GM18505 (cell line): ENCODE data around the gene POP4.

Source experiments
- ATAC-seq: cut with Tn5 transposase; IDR thresholded peaks from one replicate; pipeline ENCODE4 v1.9.1; 2021; ENCODE audit not compliant: unreplicated experiment
- POLR2A ChIP-seq: IDR thresholded peaks from 4 replicates; pipeline ENCODE4 v1.6.1; 2011; ENCODE audit warnings: borderline replicate concordance; ENCODE audit not compliant: insufficient read depth, insufficient read length; ENCODE audit errors: extremely low read depth

POP4 gene

DNA sequence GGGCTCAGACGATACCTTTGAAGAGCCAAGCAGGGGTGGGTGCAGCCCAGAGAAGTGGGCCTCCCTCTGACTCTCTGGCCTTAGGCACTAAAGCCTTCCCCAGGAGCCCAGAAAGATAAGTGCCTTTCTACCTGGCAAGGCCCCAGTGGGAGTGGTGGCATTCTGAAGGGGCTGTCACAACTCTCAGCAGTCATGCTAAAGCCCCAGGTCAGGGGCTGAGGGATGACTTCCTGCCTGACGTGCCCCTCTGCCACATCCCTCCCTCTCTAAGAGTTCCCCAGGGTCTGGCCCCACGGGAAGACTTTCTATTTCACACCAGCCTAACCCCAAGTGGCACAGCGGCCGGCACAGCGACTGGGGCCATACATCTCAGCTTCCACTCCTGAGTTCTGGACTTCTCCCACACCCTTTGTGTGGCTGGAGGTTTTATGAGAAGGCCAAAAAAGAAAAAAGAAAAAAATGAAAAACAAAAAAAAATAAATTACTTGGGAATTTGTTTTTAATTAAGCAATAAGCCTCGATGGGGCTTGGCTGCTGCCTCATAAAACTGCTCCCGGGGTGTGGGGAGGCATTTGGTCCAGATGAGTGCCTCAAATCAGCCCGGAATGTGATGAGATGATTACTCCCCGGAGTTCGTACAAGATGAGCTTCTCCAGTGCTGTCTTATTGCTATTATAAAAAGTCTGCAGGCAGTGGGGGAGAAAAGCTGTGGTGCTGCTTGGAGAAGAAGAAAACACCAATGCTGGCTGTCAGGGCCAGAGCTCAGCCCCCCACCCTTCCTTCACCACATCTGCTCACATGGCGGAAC lies 30.7 kb downstream of the POP4 start:
- TF ChIP-seq POLR2A: no peak
- ATAC-seq: no peak

DNA sequence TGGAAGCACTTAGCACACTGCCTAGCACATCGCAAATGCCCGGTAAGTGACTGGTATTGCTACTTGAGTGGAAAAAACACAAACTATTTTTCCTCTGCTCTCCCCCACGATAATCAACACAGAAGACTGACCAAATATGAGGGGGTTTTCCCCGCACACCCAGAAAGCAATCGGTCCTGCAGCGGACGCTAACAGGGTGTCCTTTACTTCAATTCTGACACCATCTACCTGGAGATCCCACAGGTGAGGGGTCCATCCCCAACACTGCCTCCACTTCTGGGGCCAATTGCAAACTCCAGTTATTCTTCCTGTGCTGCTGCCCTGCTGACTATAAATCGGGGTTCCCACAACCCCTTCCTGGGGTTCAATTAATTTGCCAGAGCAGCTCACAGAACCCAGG lies 33.0 kb downstream of the POP4 start:
- TF ChIP-seq POLR2A: no peak
- ATAC-seq: no peak

DNA sequence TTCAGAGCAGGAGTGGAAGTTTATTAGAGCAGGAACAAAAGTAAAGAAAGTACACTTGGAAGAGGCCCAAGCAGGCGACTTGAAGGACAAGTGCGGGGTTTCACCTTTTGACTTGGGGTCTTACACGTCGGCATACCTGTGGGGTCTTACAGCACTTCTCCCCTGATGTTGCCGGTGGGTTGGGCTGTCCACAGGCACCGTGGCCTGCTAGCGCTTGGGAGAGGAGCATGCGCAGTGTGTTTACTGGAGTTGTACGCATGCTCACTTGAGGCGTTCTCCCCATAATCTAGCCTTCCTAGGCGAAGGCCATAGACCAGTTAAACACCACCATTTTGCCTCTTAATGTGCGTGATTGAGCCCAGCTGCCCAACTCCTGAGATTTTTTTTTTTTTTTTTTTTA lies 34.1 kb downstream of the POP4 start:
- TF ChIP-seq POLR2A: no peak
- no peak for ATAC-seq

DNA sequence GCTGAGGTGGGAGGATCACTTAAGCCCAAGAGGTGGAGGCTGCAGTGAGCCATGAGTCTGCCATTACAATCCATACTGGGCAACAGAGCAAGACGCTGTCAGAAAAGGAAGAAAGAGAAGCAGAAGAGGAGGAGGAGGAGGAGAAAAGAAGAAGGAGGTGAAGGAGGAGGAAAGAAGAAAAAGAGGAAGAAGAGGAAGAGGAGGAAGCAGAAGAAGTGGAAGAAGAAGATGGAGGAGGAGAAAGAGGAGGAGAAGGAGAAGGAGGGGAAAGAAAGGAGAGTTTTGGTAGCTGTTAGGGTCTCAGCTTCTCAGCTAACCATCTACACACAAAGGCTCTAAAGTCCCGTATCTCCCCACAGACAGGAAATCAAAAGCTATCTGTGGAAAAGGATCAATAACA lies 35.5 kb downstream of the POP4 start:
- TF ChIP-seq POLR2A: no peak
- ATAC-seq: no peak

DNA sequence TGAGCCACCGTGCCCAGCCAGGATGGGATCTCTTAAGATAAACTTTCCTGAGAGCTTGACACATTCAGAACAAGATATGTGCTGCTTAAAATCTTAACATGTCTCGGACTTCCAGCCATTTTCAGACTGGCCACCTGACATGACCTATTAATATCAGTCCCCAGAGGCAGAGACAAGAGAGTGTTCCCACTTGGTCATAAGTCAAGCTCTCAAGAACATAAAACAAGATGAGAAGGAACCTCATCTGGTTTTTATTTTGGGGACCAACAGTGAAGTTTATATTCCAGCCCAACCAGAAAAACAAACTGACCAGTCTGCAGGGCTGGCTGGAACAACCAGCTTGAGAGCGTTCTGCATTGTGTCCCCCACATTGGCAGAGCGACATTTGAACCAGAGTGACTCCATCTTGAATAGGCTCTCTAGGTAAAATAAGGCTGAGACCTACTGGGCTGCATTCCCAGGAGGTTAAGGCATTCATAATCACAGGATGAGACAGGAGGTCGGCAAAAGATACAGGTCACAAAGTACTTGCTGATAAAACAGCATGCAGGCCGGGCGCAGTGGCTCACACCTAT lies 37.4 kb downstream of the POP4 start:
- no peak for ATAC-seq
- TF ChIP-seq POLR2A: no peak

DNA sequence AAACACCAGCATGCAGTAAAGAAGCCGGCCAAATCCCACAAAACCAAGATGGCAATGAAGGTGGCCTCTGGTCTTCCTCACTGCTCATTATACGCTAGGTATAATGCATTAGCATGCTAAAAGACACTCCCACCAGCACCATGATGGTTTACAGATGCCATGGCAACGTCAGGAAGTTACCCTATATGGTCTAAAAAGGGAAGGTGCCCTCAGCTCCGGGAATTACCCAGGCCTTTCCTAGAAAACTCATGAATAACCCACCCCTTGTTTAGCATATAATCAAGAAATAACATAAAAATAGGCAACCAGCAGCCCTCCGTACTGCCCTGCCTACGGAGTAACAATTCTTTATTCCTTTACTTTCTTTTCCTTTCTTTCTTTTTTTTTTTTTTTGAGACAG lies 38.1 kb downstream of the POP4 start:
- TF ChIP-seq POLR2A: no peak
- ATAC-seq: no peak

DNA sequence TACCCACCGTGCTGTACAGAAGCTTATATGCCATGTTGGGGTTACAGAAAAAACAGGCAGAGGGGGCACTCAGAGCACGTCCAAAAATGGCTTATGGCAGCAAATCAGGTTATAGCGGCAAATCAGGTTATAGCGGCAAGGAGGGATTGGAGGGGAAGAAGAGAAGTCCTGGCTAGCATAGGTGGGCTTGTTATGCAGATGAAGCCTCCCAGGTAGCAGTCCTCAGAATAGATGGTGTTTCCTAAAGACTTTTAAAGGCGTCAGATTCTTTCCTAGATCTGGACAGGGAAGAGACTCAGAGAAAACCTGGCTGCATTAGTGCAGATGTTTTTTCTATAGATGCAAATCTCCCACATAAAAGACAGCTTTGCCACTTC lies 39.4 kb downstream of the POP4 start:
- no peak for ATAC-seq
- no peak for TF ChIP-seq POLR2A

DNA sequence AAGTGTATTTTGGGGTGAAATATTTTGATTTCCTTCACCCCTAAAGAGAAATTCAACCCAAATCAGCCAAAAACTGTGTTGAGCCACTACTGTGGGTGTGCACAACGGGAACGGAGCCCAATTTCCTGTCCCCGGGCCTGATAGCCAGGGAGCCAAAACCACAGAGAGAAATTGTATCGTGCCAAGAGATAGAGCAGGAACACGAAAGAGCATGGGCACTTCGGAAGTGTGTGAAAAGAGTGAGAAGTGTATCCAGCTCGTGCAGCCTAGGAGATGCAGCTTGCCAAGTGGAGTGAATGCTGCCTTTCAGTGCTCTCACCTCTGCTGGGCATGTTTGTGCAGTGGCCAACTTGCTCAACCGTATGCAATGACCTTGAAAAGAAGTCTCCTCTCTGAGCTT lies 39.8 kb downstream of the POP4 start:
- no peak for TF ChIP-seq POLR2A

DNA sequence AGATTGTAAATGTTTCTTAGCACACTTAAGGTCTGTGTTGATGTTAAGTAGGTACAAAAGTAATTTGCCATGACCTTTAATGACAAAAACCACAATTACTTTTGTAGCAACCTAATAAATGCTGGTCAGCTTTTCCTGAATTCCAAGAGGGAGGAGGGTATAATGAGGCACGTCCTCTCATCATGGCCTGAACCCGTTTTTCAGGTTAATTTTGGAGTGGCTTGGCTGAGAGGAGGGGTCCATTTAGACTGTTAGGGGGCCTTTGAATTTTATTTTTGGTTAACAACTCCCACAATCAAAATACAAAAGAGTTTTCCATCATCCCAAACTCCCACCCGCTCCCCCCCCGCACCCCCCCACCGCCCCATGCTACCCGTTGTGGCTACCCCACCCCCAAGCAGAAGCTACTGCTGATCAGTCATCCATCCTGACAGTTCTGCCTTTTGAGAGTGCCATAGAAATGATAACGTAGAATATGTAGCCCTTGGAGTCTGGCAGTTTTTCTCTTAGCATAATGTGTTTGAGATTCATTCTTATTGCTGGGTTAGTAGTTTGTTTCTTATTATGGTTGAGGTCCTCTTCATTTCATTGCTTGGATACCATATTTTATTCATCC lies 44.8 kb downstream of the POP4 start:
- ATAC-seq: no peak
- no peak for TF ChIP-seq POLR2A

More for the DNA sequence above, 39.8 kb downstream of the POP4 start:
- no peak for ATAC-seq

DNA sequence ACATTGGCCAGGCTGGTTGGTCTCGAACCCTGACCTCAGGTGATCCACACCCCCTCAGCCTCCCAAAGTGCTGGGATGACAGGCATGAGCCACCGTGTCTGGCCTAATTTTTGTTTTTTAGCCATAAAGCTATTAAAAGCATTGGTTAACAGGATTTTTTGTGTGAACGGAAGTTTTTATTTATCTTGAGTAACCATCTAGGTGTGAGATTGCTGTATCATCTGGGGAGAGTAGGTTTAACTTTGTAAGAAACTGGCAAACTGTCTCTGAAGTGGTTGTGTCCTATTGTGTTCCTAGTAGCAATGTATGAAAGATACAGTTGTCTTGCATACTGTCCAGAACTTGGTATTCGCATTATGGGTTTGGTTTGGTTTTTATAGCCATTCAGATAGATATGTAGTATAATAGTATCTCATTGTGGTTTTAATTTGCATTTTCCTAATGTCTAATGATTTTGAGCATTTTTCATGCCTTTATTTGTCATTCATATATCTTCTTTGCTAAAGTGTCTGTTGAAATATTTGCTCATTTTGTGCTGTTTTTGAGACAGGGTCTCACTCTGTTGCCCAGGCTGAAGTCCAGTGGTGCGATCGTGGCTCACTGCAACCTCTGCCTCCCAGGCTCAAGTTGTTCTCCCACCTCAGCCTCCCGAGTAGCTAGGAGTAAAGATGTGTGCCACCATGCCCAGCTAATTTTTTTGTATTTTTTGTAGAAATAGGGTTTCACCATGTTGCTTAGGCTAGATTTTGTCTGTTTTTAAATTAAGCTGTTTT lies 45.7 kb downstream of the POP4 start:
- ATAC-seq: no peak
- no peak for TF ChIP-seq POLR2A

DNA sequence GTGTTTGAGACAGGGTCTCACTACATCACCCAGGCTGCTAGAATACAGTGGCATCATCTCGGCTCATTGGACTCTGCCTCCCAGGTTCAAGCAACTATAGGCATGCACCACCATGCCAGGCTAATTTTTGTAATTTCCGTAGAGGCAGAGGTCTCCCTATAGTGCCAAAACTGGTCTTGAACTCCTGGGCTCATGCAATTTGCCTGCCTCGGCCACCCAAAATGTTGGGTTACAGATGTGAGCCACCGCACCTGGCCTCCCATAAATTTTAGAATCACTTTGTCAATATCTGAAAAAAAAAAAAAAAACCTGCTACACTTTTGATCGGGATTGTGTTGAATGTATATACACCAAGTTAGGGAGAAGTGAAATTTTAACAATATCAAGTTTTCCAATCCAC lies 47.3 kb downstream of the POP4 start:
- ATAC-seq: no peak
- TF ChIP-seq POLR2A: no peak

DNA sequence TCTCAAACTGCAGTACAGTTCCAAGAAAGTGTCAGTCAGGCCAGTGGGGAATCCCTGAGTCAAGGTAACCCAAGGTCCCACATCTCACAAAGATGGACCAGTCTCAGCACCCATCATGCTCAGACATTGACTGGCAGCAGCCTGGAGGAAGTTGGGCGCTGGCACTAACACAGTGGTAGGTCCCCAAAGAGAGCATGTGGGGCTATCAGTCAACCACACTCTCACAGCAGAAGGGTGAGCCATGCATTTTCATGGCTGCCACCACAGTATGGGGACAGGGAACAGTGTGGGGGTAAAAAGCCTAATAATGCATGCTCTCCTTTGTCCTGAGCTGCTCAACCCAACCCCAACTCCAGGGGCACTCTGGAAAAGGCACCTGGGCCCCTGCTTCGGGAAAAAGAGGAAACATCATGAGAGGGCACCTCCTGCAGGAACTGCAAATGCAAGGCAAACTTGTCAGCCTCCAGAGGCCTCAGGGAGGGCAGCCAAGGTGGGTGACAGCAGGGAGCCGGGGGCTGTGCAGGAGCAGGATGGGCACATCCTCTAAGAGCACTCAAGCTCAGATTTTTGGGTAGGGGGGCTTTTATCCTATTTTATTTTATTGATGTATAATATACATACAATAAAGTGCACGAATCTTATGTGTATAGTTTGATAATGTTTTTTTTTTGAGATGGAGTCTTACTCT lies 49.7 kb downstream of the POP4 start:
- ATAC-seq: no peak
- TF ChIP-seq POLR2A: no peak
